K562 (cell line): ENCODE data around the gene TMEM121B. TPM values are rescaled to one million over a fixed set of nuclear protein-coding genes. Genes with fewer than 3 reads are reported as not detected.

Source experiments
- ATAC-seq: fragments of 200-7000 bp; cut with Tn5 transposase; 3 replicates; pipeline ENCODE4 v1.9.1; 2020; ENCODE audit warnings: moderate library complexity
- BruUV-seq: library from RNA; stranded (reverse); fragments of 400-500 nt; replicated peaks from 2 replicates; lab custom pipeline; 2021; lab: Mats Ljungman, UMichigan
- CTCF ChIA-PET: fragments of 300-600 bp; formaldehyde crosslinking; extraction: SDS; loops from one replicate; lab custom pipeline; 2021; ENCODE audit warnings: low intra/inter-chr PET ratio; lab: Yijun Ruan, JAX
- POLR2A ChIA-PET: fragments of 300-600, 350-650 bp; sonication (Branson Sonifier 250); formaldehyde crosslinking; extraction: SDS; loops from one replicate; lab custom pipeline; 2021; ENCODE audit warnings: antibody characterized with exemption, inconsistent platforms; lab: Yijun Ruan, JAX
- DNase-seq, 4 experiments: peaks; one replicate each; pipeline versions ENCODE4 v3.0.0 to v3.0.0-alpha.2; 2011 to 2018; ENCODE audit warnings: low spot score in 3 of 4, mixed read lengths in 3 of 4; ENCODE audit errors: extremely low read depth in 1 of 4
- FAIRE-seq: peaks from 2 replicates; lab custom pipeline; 2011; peaks lifted over from hg19 to GRCh38; lab: Jason Lieb, UNC
- H2AFZ ChIP-seq: 2 replicates; pipeline ENCODE4 v1.6.0; 2011; ENCODE audit warnings: low read depth, low read length, control low read depth, inconsistent platforms
- H3K27ac ChIP-seq: fragments of 200-600 bp; 3 replicates; pipeline ENCODE4 v1.8.0; 2011; ENCODE audit warnings: low read depth, mild to moderate bottlenecking, control low read depth, inconsistent platforms, low read length, moderate library complexity, mixed read lengths; ENCODE audit errors: extremely low read depth
- H3K27me3 ChIP-seq, 2 experiments: fragments of 300-600 bp in 1 of 2; 2 replicates in 1 of 2; 3 replicates in 1 of 2; pipeline versions ENCODE4 v1.6.0 to v1.8.0; 2011; ENCODE audit warnings: inconsistent platforms in 2 of 2, low read length in 2 of 2, mild to moderate bottlenecking in 1 of 2, mixed read lengths in 1 of 2, moderate library complexity in 1 of 2; ENCODE audit not compliant: control insufficient read depth in 2 of 2, insufficient read depth in 2 of 2
- H3K36me3 ChIP-seq: fragments of 300-600 bp; 3 replicates; pipeline ENCODE4 v1.8.0; 2011; ENCODE audit warnings: mild to moderate bottlenecking, low read length, inconsistent platforms; ENCODE audit not compliant: control insufficient read depth, insufficient read depth
- H3K4me1 ChIP-seq, 2 experiments: fragments of 200-600 bp in 1 of 2; replicated peaks in 1 of 2; 2 replicates in 1 of 2; 3 replicates in 1 of 2; pipeline versions ENCODE4 v1.5.1 to v1.8.0; 2011; ENCODE audit warnings: inconsistent platforms in 2 of 2, low read length in 2 of 2, mild to moderate bottlenecking in 1 of 2, mixed read lengths in 1 of 2, moderate library complexity in 1 of 2; ENCODE audit not compliant: control insufficient read depth in 2 of 2, insufficient read depth in 2 of 2
- H3K4me2 ChIP-seq: 2 replicates; pipeline ENCODE4 v1.6.1; 2011; ENCODE audit warnings: low read length, control low read depth, inconsistent platforms, mixed read lengths; ENCODE audit not compliant: insufficient read depth
- H3K4me3 ChIP-seq: fragments of 200-600 bp; sonication (generic), shearing (Covaris generic); 2 replicates; pipeline ENCODE4 v1.5.1; 2016; ENCODE audit warnings: control low read depth, inconsistent platforms
- H3K79me2 ChIP-seq: fragments of 200-600 bp; 3 replicates; pipeline ENCODE4 v1.8.0; 2011; ENCODE audit warnings: low read length, inconsistent platforms; ENCODE audit not compliant: control insufficient read depth, insufficient read depth
- H3K9ac ChIP-seq, 2 experiments: 2 replicates each; pipeline versions ENCODE4 v1.6.0 to v1.6.1; 2011; ENCODE audit warnings: low read depth in 2 of 2, low read length in 2 of 2, control low read depth in 1 of 2, inconsistent platforms in 1 of 2, mild to moderate bottlenecking in 1 of 2, mixed read lengths in 1 of 2; ENCODE audit not compliant: insufficient read depth in 1 of 2
- H3K9me1 ChIP-seq: one replicate; pipeline ENCODE4 v1.6.0; 2011; ENCODE audit warnings: inconsistent platforms, mild to moderate bottlenecking, low read length, moderate library complexity; ENCODE audit not compliant: control insufficient read depth, insufficient read depth
- H3K9me3 ChIP-seq: replicated peaks from 2 replicates; pipeline ENCODE4 v1.5.1; 2011; ENCODE audit warnings: low read depth, low read length, inconsistent platforms; ENCODE audit not compliant: control insufficient read depth, insufficient read depth
- H4K20me1 ChIP-seq: replicated peaks from 2 replicates; pipeline ENCODE4 v1.6.1; 2011; ENCODE audit warnings: low read length, inconsistent platforms, mixed read lengths; ENCODE audit not compliant: control insufficient read depth, insufficient read depth
- CBFA2T3 ChIP-seq: fragments of 450-650 bp; IDR thresholded peaks from 2 replicates; pipeline ENCODE4 v1.6.1; 2017
- CBX3 ChIP-seq, 2 experiments: IDR thresholded peaks; 1 replicate in 1 of 2; 2 replicates in 1 of 2; pipeline ENCODE4 v1.6.1; 2012; ENCODE audit warnings: inconsistent platforms in 2 of 2, low read length in 2 of 2, borderline replicate concordance in 1 of 2, control low read depth in 1 of 2
- NCOA6 ChIP-seq: fragments of 450-650 bp; IDR thresholded peaks from 2 replicates; pipeline ENCODE4 v1.6.1; 2017; ENCODE audit warnings: mild to moderate bottlenecking
- NFYB ChIP-seq: IDR thresholded peaks from 2 replicates; pipeline ENCODE4 v1.6.1; 2011; ENCODE audit warnings: mild to moderate bottlenecking, moderate library complexity; ENCODE audit not compliant: insufficient read length; ENCODE audit errors: extremely low read depth
- PHF8 ChIP-seq: fragments of 200-600 bp; sonication (generic); IDR thresholded peaks from 2 replicates; pipeline ENCODE4 v1.6.1; 2012; ENCODE audit warnings: mixed run types, mild to moderate bottlenecking, inconsistent platforms, low read length, moderate library complexity, borderline replicate concordance
- PTRF ChIP-seq: fragments of 450-650 bp; IDR thresholded peaks from 2 replicates; pipeline ENCODE4 v1.6.1; 2016; ENCODE audit warnings: mild to moderate bottlenecking, missing genetic modification characterization, missing compliant biosample characterization
- THRA ChIP-seq: fragments of 450-650 bp; IDR thresholded peaks from 2 replicates; pipeline ENCODE4 v1.6.1; 2017; ENCODE audit warnings: mild to moderate bottlenecking, moderate library complexity
- ZNF174 ChIP-seq: fragments of 250-450 bp; sonication (Bioruptor Pico); IDR thresholded peaks from 2 replicates; pipeline ENCODE4 v1.4.0; 2020; ENCODE audit warnings: mild to moderate bottlenecking
- ZNF507 ChIP-seq: conservative IDR thresholded peaks from 2 replicates; pipeline ENCODE4 v1.6.1; 2017; ENCODE audit warnings: missing genetic modification characterization, missing compliant biosample characterization
- WGBS: fragments of 100-300 bp; shearing (Covaris generic); methylation state at CpG from one replicate; pipeline ENCODE4 v1.1.6; 2016; ENCODE audit warnings: low coverage, mixed read lengths; ENCODE audit not compliant: insufficient coverage; ENCODE audit errors: missing lambda C conversion rate; 5-methylcytosine and 5-hydroxymethylcytosine counted together
- in situ Hi-C: fragments of 300-500 bp; cut with MboI; formaldehyde crosslinking; loops from 4 replicates; pipeline ENCODE4 v1.15.0; 2018; ENCODE audit warnings: inconsistent platforms, mixed read lengths
- intact Hi-C: fragments of 100-400 bp; cut with micrococcal nuclease; formaldehyde crosslinking; loops from 2 replicates; pipeline ENCODE4 v1.14.2; 2022
- polyA plus RNA-seq, 8 experiments: library from polyadenylated mRNA; depleted of rRNA in 4 of 8; stranded (reverse) in 5 of 8; unstranded in 3 of 8; fragments of >200 nt; fragmentation: Nextera tagmentation in 2 of 8; fragmentation: Illumina TruSeq in 1 of 8; extraction: Ambion mirVana in 2 of 8; extraction: Trizol in 1 of 8; gene quantifications; 2 replicates each; pipeline versions ENCODE4 v1.2.1 to v1.2.3, GENCODE V29; 2011 to 2014; ENCODE audit warnings: inconsistent platforms in 1 of 8, missing spikeins in 1 of 8
- total RNA-seq, 7 experiments: library from RNA; depleted of rRNA in 6 of 7; stranded (reverse); fragments of >200 nt in 6 of 7; fragmentation: Illumina TruSeq in 2 of 7; extraction: Trizol in 2 of 7; gene quantifications; 2 replicates each; pipeline versions ENCODE4 v1.2.1 to v1.2.3, GENCODE V29; 2011 to 2021; ENCODE audit warnings: low replicate concordance in 1 of 7

The TMEM121B gene
- total and polyA plus RNA-seq, 9 of the 15 experiments (the other 6 are each of a cell fraction or from before 2014, with no cell fraction given): 0.03 to 0.07 (median 0.03) TPM; not detected in 6

- TF ChIP-seq PHF8: no peak
- no peak for TF ChIP-seq NCOA6
- TF ChIP-seq CBX3 (IDR thresholded peaks at IDR 0.05; ENCODE audit: borderline replicate concordance in 1 of 2, low read length in 2 of 2): no peak
- no peak for TF ChIP-seq ZNF507
- TF ChIP-seq THRA: no peak
These were observed 19.9 kb upstream of the TMEM121B start (continued) for GRCh38 chr22:17140826-17141766.

- Histone ChIP-seq H3K27ac (no peak overlapping the region), H3K4me2 (no peak overlapping the region), H3K36me3 (peaks cover 47% of the 10 kb centered on the region; the same call in 2 of the 3 replicates), H3K27me3 (no peaks in the 10 kb centered on the region), H3K9me1 (no peaks in the 10 kb centered on the region), H3K9me3 (no peaks in the 10 kb centered on the region), H3K4me1 (no peaks in the 10 kb centered on the region), H3K79me2 (no peaks in the 10 kb centered on the region), H2AFZ (no peak overlapping the region), H3K9ac (peak overlapping the region in 1 of 2 experiments; percentile 72; a peak in 1 of 4 replicates), H3K4me3 (no peak overlapping the region), H4K20me1 (peaks cover 9% of the 10 kb centered on the region; the same call in 1 of the 2 replicates)
- no TSS peak for BruUV-seq
- no peak for DNase-seq
- no peak for FAIRE-seq
- intact Hi-C loops (no loop called here), in situ Hi-C loops (no loop called here)
- no peak for ATAC-seq
- ChIA-PET CTCF (no interaction called here), POLR2A (interaction anchor here (1.5 kb wide), 1 partner anchor 9 kb away, joined by 4 read pairs; no protein-coding TSS in a partner anchor)
- WGBS: 51% methylated on average over 8 of the region's 8 CpGs
- TF ChIP-seq CBFA2T3 (peak; percentile 18; the same call in 1 of the 2 replicates), PTRF (tag) (no peak), NFYB (no peak), ZNF174 (CRISPR knock-in tag) (no peak)
These were observed 18.9 kb upstream of the TMEM121B start for GRCh38 chr22:17140022-17140421.
